ENCODE measurements around the gene MS4A5.

The MS4A5 gene

GRCh38 chr11:60477035-60477445 lies 47.7 kb downstream of the MS4A5 start:
- no peak for DNase-seq (ENCODE audit: low read depth in 1 of 2, low spot score in 1 of 2)

DNA sequence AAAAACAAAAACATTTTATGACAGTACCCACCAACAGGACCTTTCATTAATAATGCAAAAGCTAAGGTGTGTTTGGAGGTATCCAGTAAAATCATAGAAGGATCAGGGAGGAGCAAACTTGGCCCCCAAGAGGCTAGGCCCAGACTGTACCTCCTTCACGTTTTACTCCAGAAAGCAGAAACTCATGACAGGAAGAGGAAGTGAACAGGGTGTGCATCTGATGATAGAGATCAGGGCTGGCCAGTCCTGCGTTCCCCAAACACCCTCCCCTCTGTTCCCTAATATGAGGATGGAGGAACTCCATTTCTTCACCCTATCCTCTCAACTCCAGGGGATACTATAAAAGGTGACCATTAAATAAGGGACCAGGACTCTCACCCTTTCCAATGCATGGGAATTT lies 53.0 kb downstream of the MS4A5 start:
- DNase-seq (ENCODE audit: low read depth in 1 of 2, low spot score in 1 of 2), result no peak

- DNase-seq (ENCODE audit: low read depth in 1 of 2, low spot score in 1 of 2), result no peak
Measured at GRCh38 chr11:60485987-60486386, 56.6 kb downstream of the MS4A5 start.

DNA sequence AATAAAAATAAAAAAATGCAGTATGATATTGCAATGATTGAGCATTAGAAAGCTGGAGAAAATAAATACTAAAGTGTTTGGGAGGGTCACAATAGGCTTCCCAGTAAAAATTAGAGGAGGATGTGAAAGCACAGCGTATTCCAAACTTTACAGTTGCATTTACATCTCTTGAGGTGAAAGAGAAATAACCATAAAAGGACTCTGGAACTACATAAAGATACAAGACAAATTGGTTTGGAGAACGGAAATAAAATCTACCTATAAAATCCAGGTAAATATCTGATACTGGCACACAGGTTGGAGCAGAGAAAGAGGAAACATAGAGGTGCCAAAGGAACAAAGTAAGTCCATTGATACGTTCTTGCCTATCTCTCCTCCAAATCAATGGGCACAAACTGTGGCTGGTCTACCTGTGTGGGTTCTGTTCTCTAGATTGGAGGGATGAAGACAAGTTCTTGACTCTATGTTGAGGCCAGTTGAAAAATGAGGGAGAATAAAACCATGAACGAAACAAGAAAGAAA lies 63.2 kb downstream of the MS4A5 start, which contains the start of gene MS4A12:
Gene MS4A12 (plus strand): TSS at position 291 of the 522 bp plus-strand sequence. CDS start 4,541 bp downstream, outside the sequence.
- DNase-seq (ENCODE audit: low read depth in 1 of 2, low spot score in 1 of 2), result no peak

- DNase-seq (ENCODE audit: low read depth in 1 of 2, low spot score in 1 of 2), result no peak
Measured at GRCh38 chr11:60493454-60493853, 64.1 kb downstream of the MS4A5 start.
